ENCODE data around the gene PHF1.
A peak's percentile ranks its signal among the peaks of the same experiment; 100 is the strongest.
"Not testable (repeated sequence)": the region's sequence is repeated elsewhere in the genome, so short reads cannot be mapped to it uniquely, and the experiment has no call there.

PHF1 gene

DNA sequence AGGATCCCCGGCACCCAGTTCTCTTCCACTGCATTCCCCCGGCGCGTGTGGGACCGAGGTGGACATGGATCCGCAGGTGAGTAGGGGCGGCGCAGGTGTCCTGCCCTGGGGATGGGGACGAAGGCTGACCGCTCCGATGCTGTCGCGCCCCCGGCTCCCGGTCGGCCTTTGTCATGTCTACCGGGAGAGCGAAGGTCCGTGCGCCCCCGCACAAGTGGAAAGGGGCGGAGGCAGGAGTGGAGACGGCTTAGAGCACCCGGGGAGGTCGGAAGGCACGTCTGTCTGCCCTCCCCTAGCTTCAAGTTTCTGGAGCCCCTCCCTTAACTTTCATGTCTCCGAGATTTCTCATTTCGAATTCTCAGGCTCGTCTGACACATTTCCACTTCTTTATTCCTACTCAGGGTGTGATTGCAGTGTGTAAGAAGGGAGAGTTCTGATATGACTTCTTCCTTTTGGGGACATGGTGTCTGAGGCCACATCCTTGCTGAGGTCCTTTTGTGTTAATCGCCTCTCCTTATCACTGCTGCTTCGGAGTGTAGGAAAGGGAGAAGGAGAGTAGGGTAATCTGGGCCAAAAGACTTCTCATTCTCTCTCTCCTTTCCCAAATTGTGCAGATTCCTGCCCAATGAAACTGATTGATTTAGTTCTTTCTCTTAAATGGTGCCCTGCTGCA is 18.8 kb upstream of the PHF1 start:
- peak; percentile 34 for DNase-seq (ENCODE audit: low read depth, low spot score)

DNA sequence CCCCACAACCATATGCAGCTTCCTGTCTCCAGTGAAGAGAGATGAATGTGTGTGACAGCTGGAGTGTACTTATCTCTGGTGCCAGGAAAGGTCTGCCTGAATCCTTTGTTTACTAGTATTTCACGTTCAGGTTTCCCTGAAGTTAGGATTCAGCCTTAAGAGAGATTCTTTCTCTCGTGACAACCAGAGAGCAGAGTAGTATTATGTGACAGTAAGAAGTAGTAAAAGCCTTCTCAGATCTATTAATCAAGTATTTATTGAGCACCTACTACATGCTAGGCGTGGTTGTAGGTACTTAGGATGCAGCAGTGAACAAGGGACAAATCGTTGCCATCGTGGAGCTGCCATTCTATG is 18.2 kb upstream of the PHF1 start:
- DNase-seq (ENCODE audit: low read depth, low spot score) = no peak

DNA sequence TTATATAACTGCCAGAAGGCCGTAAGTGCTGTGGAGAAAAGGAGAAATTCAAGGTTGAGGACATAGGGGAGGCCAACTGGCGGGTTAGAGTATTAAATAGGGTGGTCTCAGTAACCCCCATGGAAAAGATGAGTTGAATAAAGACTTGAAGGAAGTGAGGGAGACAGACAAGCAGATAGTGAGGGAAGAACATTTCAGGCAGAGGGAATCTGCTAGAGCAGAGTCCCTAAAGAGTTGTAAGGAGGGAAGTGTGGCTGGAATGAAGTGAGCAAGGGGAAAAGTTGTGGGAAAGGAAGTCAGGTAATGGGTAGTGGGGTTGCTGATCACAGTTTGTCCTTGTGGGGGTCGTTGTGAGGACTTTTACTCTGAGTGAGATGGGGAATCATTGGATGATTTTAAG is 17.8 kb upstream of the PHF1 start:
- DNase-seq (ENCODE audit: low read depth, low spot score) = no peak

DNA sequence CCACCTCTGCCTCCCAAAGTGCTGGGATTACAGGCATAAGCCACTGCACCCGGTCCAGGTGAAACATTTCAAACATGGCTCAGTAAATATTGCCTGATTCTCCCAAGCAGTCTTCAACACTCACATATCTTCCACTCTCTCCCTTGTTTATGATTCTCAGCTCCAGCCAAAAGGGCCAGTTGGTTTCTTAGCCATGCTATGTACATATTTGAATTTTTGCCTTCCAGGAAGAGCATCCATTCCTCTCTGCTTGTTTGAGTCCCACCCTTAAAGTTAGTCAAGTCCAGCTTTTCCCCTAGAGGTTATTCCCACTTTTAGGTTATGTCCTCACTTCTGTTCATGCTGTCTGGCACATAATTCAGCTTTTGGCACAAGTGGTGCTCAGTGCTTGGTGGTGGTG is 13.3 kb upstream of the PHF1 start:
- DNase-seq (ENCODE audit: low read depth, low spot score) = no peak

DNA sequence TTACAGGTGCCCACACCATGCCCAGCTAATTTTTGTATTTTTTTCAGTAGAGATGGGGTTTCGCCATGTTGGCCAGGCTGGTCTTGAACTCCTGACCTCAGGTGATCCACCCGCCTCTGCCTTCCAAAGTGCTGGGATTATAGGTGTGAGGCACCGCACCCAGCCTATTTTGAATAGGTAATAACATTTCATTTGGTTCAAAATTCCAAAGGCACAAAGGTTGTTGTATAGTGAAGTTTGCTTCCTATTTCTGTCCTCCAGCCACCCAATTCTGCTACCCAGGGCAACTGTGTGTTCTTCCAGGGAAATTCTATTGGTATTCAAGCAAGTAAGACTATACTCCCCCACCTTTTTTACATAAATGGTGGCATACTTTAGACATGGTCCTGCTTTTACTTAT is 12.2 kb upstream of the PHF1 start:
- not testable (repeated sequence) for DNase-seq (ENCODE audit: low read depth, low spot score)

DNA sequence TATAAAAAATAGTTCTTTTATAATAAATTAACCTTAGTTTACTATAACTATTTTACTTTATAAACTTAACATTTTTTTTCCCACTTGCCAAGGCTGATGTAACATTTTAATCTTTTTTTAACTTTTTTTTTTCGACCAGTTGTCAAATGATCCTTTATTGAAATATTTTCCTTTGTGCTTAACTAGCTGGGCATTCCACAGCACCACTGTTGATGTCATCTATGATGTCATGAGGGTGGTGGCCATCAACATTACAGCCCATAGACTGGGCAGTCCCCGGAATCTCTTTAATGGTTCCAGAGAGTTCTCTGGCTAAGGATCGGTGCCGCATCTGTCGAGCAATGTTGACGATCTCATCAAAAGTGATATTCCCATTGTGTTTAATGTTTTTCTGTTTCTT is 10.9 kb upstream of the PHF1 start:
- DNase-seq (ENCODE audit: low read depth, low spot score) = not testable (repeated sequence)

DNA sequence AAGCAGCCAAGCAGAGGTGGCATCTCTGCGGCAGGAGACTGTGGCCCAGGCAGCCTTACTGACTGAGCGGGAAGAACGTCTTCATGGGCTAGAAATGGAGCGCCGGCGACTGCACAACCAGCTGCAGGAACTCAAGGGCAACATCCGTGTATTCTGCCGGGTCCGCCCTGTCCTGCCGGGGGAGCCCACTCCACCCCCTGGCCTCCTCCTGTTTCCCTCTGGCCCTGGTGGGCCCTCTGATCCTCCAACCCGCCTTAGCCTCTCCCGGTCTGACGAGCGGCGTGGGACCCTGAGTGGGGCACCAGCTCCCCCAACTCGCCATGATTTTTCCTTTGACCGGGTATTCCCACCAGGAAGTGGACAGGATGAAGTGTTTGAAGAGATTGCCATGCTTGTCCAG is 5.9 kb upstream of the PHF1 start:
- no peak for DNase-seq (ENCODE audit: low read depth, low spot score)

DNA sequence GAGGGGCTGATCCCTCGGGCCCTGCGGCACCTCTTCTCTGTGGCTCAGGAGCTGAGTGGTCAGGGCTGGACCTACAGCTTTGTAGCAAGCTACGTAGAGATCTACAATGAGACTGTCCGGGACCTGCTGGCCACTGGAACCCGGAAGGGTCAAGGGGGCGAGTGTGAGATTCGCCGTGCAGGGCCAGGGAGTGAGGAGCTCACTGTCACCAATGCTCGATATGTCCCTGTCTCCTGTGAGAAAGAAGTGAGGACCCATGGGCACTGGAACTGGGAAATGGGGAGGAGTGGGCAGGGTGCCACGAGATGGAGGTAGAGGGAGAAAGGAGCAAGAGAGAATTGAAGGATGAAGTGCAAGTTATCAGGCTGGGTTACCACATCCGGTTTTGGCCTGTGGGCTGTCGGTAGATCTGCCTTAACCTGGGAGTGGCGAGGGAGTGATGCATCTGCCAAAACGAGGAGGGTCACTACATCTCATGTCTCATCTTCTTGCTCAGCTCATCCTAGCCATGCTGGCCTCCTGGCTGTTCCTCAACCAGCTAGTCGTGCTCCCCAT is 5.4 kb upstream of the PHF1 start:
- no peak for DNase-seq (ENCODE audit: low read depth, low spot score)

DNA sequence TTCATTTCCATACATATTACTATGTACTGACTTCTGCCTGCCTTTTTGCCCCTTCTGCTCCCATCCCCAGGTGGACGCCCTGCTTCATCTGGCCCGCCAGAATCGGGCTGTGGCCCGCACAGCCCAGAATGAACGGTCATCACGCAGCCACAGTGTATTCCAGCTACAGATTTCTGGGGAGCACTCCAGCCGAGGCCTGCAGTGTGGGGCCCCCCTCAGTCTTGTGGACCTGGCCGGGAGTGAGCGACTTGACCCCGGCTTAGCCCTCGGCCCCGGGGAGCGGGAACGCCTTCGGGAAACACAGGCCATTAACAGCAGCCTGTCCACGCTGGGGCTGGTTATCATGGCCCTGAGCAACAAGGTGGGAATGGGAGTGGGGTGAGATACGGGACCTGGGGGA is 4.7 kb upstream of the PHF1 start:
- no peak for DNase-seq (ENCODE audit: low read depth, low spot score)

DNA sequence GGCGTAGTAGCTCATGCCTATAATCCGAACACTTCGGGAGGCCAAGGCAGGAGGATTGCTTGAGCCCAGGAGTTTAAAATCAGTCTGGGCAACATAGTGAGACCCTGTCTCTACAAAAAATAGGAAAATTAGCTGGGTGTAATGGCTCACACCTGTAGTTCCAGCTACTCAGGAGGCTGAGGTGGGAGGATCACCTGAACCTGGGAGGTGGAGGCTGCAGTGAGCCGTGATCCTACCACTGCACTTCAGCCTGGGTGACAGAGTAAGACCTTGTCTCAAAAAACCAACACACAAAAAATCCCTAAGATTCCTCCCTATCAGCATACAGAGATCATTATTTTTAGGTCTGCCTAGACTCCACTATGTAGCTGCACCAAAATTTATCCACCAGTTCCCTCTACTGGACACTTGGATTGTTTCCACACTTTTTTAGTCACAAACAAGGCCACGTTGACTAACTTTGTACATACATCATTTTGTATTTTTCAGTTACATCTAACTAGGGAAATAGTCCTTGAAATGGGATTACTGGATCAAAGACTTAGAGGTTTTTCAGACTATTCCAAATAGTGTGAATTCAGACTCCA is 3.6 kb upstream of the PHF1 start:
- peak; percentile 59 for DNase-seq (ENCODE audit: low read depth, low spot score)

DNA sequence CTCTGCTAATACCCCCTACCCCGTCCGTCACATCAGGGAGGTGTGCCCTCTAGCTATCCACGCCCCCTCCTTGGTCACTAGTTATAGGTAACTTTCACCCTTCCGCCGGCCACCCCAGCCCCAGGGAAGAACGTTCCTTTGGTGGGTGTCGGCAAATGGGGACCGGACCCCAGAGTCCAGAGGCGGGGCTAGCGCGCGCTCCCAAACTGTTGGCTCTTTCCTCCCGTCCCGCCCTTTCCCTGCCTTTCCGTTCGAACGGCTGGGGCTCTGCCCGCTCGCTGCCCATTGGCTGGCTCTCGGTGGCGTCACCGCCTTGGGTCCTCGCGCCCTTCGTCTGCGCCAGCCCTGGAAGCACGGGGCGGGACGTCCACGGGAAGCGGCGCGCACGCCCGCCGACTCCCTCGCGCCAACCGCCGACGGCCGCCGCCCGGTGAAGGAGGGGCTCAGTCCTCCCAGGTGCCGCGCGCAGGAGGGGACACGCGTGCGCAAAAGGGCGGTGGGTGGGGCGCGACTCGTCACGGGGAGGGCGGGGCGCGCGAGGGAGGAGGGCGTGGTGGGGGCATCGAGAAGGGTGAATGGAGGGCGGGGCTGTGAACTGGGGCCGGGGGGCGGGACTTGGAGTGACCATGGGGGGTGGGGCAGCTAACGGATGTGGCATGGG is 634 bp upstream of the PHF1 start:
- peak; percentile 100 for DNase-seq (ENCODE audit: low read depth, low spot score)

DNA sequence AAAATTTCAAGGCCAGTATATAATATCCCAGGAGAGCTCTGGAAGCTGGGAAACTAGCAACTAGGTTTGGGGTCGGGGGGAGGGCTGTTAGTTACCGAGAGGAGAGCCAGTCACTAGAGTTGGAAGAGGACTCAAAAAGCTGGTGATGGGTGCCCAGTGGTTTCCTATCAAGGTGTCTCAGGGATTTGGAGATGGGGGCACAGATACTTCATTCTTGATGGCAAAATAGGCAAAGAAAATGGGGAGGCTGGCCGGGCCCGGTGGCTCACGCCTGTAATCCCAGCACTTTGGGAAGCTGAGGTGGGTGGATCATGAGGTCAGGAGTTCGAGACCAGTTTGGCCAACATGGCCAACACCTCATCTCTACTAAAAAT is 805 bp downstream of the PHF1 start:
- no peak for DNase-seq (ENCODE audit: low read depth, low spot score)

DNA sequence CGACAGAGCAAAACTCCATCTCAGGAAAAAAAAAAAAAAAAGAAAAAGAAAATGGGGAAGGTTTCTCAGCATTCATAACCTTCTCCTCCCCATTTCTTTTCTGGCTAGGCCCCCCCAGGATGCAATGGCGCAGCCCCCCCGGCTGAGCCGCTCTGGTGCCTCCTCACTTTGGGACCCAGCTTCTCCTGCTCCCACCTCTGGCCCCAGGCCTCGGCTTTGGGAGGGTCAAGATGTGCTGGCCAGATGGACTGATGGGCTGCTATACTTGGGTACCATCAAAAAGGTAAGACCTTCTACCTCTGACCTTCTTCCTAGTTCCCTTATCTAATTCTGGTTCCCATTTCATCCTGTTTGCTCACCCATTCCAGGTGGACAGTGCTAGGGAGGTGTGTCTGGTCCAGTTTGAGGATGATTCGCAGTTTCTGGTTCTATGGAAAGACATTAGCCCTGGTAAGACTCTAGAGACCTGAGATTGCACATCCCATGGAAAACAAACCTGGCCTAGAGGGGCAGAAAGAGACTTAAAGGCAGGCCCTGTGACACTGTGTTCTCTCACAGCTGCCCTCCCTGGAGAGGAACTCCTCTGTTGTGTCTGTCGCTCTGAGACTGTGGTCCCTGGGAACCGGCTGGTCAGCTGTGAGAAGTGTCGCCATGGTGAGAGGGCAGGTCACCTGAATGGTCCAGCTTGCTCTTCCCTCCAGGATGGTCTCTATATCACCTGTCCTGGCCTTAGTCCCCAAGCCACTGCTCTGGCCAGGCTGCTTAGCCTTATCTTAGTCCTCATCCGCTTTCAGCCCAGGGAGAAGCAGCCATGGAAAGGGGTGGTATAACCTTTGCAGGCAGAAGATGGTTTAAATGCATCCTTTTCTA is 1.6 kb downstream of the PHF1 start:
- no peak for DNase-seq (ENCODE audit: low read depth, low spot score)

DNA sequence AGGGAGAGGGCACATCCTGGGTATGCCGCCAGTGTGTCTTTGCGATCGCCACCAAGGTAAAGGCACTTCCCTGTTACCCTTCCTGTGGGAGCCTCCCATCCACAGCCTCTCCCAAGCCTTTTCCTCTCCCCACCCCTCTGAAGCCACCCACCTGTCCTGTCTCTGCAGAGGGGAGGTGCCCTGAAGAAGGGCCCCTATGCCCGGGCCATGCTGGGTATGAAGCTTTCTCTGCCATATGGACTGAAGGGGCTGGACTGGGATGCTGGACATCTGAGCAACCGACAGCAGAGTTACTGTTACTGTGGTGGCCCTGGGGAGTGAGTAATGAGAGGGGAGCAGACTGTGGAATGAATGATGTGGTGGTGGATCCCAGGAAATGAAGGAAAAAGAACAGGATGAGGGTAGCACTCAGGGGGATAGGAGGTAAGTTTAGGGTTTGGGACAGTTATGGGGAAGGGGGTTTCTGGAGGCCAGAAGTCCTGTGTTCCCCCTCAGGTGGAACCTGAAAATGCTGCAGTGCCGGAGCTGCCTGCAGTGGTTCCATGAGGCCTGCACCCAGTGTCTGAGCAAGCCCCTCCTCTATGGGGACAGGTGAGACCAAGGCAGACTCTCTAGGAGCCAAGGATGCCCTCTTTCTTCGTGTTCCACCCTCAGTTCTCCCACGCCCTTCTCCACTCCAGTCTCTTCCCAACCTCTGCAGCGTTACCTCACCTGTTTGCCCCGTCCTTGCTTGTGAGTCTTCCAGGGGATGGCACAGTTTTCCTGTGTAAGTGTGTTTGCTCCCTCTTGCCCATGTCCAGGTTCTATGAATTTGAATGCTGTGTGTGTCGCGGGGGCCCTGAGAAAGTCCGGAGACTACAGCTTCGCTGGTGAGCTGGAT is 2.7 kb downstream of the PHF1 start:
- DNase-seq (ENCODE audit: low read depth, low spot score) = no peak

DNA sequence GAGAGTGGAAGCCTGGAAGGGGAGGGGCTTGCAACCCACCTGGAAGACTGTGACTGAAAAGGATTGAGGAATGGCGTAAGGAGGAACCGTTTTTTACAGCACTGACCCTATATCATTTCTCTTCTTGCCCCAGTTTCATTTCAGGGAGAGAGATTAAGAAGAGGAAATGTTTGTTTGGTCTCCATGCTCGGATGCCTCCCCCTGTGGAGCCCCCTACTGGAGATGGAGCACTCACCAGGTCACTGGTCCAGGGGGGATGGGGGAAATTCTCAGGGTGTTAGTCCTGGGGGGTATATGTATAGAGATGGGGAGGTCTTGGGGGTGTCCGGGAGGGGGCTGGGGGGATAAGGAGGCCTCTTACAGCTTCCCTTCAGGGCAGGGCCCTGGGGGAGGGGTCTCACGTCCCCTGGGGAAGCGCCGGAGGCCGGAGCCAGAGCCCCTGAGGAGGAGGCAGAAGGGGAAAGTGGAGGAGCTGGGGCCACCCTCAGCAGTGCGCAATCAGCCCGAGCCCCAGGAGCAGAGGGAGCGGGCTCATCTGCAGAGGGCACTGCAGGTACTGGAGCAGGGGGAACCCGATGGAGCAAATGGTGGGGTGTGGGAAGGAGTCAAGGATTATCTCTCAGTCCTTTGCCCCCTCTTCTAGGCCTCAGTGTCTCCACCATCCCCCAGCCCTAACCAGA is 3.9 kb downstream of the PHF1 start:
- peak; percentile 24 for DNase-seq (ENCODE audit: low read depth, low spot score)

DNA sequence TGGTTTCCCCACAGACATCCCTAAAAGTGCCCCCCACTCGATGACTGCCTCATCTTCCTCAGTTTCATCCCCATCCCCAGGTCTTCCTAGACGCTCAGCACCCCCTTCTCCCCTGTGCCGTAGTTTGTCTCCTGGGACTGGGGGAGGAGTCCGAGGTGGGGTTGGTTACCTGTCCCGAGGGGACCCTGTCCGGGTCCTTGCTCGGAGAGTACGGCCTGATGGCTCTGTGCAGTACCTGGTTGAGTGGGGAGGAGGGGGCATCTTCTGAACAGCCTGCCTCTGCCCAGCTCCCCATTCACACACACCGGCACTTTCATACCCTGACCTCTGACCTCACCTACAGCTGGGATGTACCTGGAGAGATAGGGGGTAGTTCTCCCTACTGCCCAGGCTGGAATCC is 5.0 kb downstream of the PHF1 start:
- DNase-seq (ENCODE audit: low read depth, low spot score) = no peak

DNA sequence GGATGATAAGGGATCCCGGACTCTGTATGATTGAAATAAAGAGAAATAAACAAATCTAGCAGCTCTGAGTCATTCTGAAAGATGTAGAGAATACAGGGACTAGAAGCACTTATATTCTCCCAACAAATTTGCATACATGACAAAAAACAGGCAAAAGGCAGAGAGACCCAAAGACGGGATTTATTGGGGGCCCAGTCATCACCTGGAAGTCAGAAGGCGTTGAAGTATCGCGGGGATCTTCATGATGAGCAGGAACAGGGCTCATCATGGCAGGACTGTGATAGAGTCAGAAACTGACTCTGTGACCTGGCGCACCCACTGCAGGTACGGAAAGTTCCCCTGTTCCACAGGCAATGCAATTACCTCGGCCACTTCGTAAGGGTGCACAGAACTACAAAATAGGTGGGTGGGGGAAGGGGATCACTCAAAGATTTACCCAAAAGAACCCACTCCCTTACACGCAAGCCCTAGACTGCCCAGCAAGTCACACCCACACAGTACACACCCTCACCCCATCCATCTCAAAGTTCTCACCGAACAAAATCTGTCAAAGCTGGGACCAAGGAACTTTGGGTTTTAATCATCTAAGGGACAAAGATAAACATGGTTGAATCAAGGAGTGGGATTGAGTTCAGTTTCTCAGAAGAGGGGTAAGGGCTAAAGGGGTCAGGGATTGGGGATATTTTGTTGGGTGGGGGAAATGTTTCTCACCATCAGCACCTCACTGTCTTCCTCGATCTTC is 5.7 kb downstream of the PHF1 start:
- no peak for DNase-seq (ENCODE audit: low read depth, low spot score)

DNA sequence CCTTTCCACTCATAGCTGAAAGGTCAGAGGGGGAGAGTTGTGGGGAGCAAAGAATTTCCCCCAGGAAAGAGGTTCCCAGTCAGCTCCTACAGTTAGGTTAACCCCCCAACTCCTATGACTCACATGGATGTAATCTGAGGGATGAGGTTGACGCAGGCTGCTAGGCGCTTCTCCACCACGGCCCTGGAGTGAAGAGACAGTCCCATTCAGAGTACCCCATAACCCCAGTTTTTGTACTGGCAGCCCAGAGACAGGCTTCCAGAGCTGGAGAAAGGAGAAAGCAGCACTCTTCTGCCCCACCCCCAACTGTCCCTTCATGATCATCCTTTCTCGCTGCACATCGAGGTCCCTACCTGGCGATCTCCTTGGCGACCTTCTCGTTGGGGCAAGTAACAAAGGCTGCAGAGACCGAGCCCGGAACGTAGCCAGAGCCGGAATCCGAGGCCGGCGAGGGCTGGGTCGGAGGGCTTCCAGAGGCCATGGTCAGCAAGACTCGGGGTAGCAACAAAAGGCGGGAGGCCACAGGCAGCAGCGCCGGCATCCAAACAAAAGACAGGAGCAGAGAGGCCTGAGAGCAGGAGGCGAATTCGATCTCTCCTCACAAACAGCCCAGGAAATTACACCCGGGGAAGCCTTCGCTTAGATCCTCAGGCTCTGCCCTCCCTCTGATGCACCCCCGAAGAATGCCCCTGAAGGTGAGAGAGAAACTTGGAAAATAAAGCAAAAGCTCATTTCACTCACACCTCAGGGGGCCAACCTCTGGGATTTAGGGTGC is 6.5 kb downstream of the PHF1 start:
- DNase-seq (ENCODE audit: low read depth, low spot score) = peak; percentile 74
